GM21528 (cell line): ENCODE data around the gene SPECC1.
"Not testable (repeated sequence)": the region's sequence is repeated elsewhere in the genome, so short reads cannot be mapped to it uniquely, and the experiment has no call there.

Source experiments
- ATAC-seq: cut with Tn5 transposase; IDR thresholded peaks from one replicate; pipeline ENCODE4 v1.9.1; 2021; ENCODE audit warnings: mild to moderate bottlenecking, moderate library complexity; ENCODE audit not compliant: unreplicated experiment, low FRiP score

Gene SPECC1

GRCh38 chr17:20089756-20090547 is 80.8 kb downstream of the SPECC1 start:
- no peak for ATAC-seq

- no peak for ATAC-seq
Measured at GRCh38 chr17:20091174-20092029, 82.2 kb downstream of the SPECC1 start.

- ATAC-seq, result no peak
Measured at GRCh38 chr17:20092261-20092867, 83.2 kb downstream of the SPECC1 start.

GRCh38 chr17:20092973-20093626 is 83.9 kb downstream of the SPECC1 start:
- no peak for ATAC-seq

- ATAC-seq, result no peak
Measured at GRCh38 chr17:20094777-20095176, 85.6 kb downstream of the SPECC1 start.

- ATAC-seq, result no peak
Measured at GRCh38 chr17:20095336-20096080, 86.3 kb downstream of the SPECC1 start.

- no peak for ATAC-seq
Measured at GRCh38 chr17:20096430-20096829, 87.3 kb downstream of the SPECC1 start.

- ATAC-seq, result no peak
Measured at GRCh38 chr17:20097330-20097729, 88.2 kb downstream of the SPECC1 start.

GRCh38 chr17:20098314-20098713 is 89.2 kb downstream of the SPECC1 start:
- ATAC-seq, result no peak

- ATAC-seq, result not testable (repeated sequence)
Measured at GRCh38 chr17:20100806-20101205, 91.6 kb downstream of the SPECC1 start.

- no peak for ATAC-seq
Measured at GRCh38 chr17:20103454-20104446, 94.6 kb downstream of the SPECC1 start.

GRCh38 chr17:20105539-20106280 is 96.6 kb downstream of the SPECC1 start:
- ATAC-seq, result no peak

- ATAC-seq, result not testable (repeated sequence)
Measured at GRCh38 chr17:20106446-20106845, 97.3 kb downstream of the SPECC1 start.

- ATAC-seq, result no peak
Measured at GRCh38 chr17:20109076-20109475, 99.9 kb downstream of the SPECC1 start.

- no peak for ATAC-seq
Measured at GRCh38 chr17:20111538-20111937, 102.4 kb downstream of the SPECC1 start.

- no peak for ATAC-seq
Measured at GRCh38 chr17:20114466-20114865, 105.3 kb downstream of the SPECC1 start.

GRCh38 chr17:20116683-20117309 is 107.6 kb downstream of the SPECC1 start:
- no peak for ATAC-seq

GRCh38 chr17:20118280-20118679 is 109.1 kb downstream of the SPECC1 start:
- ATAC-seq, result no peak
